Islet of Langerhans (tissue), 1 donor: ENCODE data around the gene INSYN1.
"Not testable (repeated sequence)": the region's sequence is repeated elsewhere in the genome, so short reads cannot be mapped to it uniquely, and the experiment has no call there.

Experiments
- FAIRE-seq: peaks from one replicate; lab custom pipeline; 2011; peaks lifted over from hg19 to GRCh38; lab: Jason Lieb, UNC

The INSYN1 gene

GRCh38 chr15:73712107-73712506 is 41.0 kb downstream of the INSYN1 start:
- FAIRE-seq, result no peak

DNA sequence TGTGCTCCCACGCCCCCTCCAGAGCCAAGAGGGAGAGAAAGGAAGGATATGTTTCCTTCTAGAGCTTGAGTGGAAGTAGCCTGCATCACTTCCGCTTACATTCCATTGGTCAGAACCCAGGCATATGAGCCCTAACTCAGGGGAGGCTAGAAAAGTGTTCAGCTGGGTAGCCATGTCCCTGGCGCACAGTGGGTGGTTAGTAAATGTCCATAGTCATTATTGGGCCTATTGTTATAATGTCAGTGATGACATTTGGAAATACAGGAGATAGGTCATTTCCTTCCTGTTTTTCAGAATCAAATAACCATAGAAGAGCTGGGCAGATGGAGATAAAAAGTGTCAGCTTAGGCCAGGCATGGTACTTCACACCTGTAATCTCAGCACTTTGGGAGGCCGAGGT is 41.6 kb downstream of the INSYN1 start:
- no peak for FAIRE-seq

DNA sequence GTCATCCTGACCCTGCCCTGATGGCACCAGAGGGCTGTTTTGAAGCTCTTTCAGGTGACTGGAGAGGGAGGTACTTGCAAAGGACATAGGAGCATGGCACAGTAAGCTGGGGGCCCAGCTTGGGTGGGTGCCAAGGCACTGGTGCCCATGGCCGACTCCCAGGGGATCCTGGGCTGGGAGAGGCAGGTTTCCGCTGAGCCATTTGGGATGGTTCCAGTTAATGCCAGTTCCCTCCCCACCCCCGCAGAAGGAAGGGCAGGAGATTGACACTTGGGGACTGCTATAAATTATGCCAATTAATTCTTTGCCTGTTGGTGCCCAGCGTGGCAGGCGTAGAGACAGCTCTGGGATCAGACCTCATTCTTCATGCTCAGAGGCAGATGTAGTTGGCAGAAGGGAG is 42.8 kb downstream of the INSYN1 start:
- no peak for FAIRE-seq

DNA sequence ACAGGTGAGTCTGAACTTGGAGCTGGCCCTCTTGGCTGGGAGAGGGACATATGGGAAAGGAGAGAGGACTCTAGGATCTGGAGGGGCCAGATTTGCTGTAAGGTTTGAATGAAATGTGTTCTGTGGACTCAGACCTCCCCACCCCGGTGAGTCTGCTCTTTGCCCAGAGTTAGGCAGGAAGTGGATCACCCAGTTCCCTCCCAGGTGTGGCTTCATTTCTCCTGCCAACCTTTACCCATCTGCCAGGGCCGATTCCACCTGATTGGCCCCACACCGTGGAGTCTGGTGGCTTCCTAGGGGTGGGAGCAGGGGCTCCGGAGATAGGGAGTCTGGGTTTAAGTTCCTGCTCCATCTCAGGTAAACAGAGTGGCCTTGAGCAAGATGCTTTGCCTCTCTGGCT is 43.5 kb downstream of the INSYN1 start:
- no peak for FAIRE-seq

GRCh38 chr15:73709241-73709640 is 43.9 kb downstream of the INSYN1 start:
- FAIRE-seq, result no peak

GRCh38 chr15:73708691-73709090 is 44.5 kb downstream of the INSYN1 start:
- FAIRE-seq, result no peak

DNA sequence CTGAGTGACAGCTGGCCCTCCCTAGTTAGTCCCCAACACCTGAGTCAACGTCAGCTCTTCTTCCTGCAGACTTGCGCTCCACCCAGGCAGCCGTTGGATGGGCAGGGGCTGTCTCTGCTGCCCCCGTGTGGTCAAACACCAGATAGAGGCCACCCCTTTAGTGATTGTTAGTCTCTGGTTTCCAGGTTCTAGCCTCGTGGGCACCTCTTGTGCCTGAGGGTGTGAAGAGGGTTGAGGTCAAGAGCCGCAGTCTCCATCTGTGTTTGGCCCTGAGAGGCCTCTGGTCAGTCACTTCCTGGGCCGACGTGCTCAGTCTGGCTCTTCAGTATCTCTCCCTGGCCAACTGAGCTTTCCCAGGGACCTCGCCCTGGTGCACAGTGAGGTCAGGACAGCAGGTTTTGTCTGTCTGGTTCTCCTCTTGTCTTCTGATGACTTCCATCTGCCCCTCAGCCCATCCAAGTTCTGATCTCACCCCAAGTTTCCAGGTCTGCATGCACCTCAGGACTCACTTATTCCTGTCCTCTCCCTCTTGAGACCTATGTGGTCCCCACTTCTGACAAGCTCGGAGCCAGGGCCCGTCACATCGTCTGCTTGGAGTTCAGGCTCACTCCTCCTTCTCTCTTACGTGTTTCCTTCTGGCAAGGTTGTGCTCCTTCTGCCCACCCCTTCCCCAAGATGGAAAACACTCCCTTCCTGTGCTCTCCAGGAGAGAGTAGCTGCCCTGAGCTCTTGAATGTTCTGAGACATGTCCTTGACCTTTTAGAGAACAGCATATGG is 48.1 kb downstream of the INSYN1 start:
- FAIRE-seq, result no peak

- not testable (repeated sequence) for FAIRE-seq
Observed at GRCh38 chr15:73704142-73704868, 48.8 kb downstream of the INSYN1 start.

DNA sequence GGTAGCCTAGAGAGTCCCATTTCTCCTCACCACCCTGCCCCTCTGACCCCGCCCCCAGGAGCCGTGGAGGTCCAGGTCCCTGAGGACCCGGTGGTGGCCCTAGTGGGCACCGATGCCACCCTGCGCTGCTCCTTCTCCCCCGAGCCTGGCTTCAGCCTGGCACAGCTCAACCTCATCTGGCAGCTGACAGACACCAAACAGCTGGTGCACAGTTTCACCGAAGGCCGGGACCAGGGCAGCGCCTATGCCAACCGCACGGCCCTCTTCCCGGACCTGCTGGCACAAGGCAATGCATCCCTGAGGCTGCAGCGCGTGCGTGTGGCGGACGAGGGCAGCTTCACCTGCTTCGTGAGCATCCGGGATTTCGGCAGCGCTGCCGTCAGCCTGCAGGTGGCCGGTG is 49.5 kb downstream of the INSYN1 start:
- FAIRE-seq, result not testable (repeated sequence)

DNA sequence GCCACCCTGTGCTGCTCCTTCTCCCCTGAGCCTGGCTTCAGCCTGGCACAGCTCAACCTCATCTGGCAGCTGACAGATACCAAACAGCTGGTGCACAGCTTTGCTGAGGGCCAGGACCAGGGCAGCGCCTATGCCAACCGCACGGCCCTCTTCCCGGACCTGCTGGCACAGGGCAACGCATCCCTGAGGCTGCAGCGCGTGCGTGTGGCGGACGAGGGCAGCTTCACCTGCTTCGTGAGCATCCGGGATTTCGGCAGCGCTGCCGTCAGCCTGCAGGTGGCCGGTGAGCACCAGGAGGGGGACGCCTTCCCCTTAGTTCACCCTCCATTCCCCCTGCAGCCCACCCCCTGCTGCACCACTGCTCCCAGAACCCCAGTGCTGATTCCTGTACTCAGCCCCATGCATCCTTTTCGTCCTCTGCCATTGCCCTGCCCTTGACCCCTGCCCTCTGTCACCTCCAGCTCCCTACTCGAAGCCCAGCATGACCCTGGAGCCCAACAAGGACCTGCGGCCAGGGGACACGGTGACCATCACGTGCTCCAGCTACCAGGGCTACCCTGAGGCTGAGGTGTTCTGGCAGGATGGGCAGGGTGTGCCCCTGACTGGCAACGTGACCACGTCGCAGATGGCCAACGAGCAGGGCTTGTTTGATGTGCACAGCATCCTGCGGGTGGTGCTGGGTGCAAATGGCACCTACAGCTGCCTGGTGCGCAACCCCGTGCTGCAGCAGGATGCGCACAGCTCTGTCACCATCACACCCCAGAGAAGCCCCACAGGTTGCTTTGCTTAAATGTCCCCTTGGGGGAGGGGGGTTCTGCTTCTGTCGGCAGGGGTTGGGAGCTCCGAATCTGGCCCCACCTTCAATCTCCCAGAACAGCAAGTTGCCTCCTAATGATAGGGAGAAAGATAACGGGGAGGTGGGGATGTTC is 50.6 kb downstream of the INSYN1 start:
- FAIRE-seq, result not testable (repeated sequence)

DNA sequence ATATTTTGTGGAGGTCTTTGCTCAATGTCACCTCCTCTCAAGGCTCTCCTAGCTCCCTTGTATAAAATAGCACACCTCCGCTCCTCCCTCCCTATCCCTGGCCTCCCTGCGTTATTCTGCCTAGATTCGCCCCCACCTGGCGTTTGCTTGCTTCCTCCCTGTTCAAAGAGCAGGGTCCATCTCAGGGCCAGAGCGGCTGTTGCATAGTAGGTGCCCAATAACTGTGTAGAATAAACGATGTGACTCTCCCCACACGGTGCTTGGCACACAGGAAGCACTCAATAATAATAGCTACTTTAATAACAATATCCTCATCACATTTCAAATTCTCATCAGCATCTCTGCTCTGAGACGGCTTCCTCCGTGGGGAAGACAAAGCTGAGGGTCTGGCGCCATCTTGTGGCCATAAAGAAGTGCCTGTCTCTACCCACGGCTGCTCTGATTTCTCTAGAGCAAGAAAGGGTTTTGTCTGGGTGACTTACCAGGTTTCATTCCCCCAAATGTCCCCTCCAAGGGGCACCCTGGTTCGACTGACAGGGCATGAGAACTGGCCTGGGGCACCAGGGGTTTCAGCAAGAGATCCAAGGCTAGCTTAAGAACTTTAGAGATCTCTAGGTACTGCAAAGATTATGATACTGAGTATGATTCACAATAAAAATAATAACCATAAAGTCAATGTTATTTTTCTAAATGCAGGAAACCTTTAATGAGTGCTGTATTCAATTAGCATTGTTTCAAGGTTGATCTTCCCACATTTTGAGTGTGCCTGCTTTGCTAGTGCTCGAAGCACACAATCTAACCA is 52.9 kb downstream of the INSYN1 start:
- peak; percentile 94 for FAIRE-seq

- no peak for FAIRE-seq
Observed at GRCh38 chr15:73699249-73700040, 53.7 kb downstream of the INSYN1 start.

- no peak for FAIRE-seq
Observed at GRCh38 chr15:73697033-73697467, 56.1 kb downstream of the INSYN1 start.

GRCh38 chr15:73696641-73697001 is 56.5 kb downstream of the INSYN1 start:
- FAIRE-seq, result no peak

DNA sequence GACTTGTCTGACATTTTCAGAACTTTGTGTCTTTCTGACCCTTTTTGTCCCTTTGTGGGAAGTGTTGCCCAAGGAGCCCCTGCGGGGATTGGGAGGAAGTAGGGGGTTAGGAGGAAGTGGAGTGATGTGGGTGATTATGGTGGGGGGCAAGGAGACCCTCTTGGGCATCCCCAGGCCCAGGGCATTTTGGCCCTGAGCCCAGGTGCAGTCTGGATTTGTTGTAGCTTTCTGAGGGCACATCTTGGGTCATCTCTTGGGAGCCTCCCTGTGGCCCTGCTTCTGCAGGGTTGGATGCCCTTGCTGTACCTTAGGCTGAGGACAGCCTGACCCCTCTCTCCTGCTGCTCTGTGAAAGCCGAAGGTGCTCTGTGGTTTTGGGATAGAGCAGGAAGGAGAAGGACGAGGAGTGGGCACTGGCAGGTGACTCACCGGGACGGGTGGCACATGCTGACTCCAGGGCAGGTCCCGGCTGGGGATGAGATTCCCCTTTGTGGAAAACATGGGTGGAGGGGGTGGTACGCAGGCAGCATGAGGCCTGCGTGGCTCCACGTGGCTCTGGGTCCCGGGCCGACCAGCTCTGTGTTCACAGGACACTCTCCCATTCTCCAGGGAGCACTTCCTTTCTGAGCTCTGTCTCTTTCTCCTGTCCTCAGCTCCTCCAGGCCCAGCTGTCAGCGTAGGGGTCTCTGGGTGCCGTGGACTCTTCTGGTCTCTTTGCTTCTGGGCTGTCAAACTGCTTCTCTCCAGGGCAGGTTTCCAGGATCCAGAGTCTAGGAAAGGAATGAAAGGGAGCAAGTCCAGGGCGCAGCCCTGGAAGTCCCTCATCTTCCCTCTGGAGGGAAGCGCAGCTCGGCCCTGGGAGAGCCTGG is 57.1 kb downstream of the INSYN1 start:
- FAIRE-seq, result no peak

- no peak for FAIRE-seq
Observed at GRCh38 chr15:73694419-73694818, 58.7 kb downstream of the INSYN1 start.

GRCh38 chr15:73691396-73691795 is 61.8 kb downstream of the INSYN1 start:
- no peak for FAIRE-seq

DNA sequence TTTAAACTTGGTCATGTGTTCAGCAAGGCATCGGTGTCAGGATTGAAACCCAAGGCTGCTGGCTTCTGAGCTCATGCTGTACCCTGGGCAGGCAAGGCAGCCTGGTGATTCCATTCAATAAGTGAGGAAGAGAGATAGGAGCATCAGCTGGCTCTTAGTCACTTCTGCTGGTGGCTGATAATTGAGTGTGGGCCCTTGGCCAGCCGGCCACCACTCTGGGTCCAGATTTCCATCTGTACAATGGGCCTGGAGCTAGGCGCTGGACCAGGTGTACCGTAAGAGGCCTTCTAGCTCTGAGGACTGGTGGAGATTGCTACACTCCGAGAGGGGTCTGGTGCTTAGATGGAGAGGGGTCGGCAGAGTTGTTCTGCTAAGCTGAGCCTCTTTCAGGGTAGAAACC is 64.7 kb downstream of the INSYN1 start:
- no peak for FAIRE-seq

DNA sequence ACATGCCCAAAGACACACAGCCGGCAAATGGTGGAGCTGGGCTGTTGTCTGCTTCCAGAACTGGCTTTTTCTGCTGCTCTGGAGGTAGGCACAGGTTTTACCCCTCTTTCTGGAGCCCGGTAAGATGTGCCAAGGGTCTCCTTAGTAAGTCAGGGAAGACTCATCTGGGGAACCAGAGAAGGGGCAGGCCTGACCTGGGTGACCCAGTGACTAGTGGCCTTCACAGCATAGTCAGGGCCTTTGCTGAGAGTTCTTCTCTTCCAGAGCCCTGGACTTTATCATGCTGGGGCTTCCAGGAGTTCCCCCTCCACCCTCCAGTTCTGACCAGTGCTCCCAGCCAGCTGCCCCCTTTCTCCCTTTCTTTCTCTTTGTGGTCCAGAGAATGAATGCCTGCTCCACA is 65.8 kb downstream of the INSYN1 start:
- FAIRE-seq, result no peak

- no peak for FAIRE-seq
Observed at GRCh38 chr15:73686781-73687256, 66.3 kb downstream of the INSYN1 start.
